NCI-H526 treated with DMSO at 0.1 percent for 48 hours (cell line): ENCODE measurements around the gene DCHS2.

Experiments
- DNase-seq: peaks from one replicate; lab custom pipeline; 2025; lab: John Stamatoyannopoulos, UW

The DCHS2 gene, protein sequence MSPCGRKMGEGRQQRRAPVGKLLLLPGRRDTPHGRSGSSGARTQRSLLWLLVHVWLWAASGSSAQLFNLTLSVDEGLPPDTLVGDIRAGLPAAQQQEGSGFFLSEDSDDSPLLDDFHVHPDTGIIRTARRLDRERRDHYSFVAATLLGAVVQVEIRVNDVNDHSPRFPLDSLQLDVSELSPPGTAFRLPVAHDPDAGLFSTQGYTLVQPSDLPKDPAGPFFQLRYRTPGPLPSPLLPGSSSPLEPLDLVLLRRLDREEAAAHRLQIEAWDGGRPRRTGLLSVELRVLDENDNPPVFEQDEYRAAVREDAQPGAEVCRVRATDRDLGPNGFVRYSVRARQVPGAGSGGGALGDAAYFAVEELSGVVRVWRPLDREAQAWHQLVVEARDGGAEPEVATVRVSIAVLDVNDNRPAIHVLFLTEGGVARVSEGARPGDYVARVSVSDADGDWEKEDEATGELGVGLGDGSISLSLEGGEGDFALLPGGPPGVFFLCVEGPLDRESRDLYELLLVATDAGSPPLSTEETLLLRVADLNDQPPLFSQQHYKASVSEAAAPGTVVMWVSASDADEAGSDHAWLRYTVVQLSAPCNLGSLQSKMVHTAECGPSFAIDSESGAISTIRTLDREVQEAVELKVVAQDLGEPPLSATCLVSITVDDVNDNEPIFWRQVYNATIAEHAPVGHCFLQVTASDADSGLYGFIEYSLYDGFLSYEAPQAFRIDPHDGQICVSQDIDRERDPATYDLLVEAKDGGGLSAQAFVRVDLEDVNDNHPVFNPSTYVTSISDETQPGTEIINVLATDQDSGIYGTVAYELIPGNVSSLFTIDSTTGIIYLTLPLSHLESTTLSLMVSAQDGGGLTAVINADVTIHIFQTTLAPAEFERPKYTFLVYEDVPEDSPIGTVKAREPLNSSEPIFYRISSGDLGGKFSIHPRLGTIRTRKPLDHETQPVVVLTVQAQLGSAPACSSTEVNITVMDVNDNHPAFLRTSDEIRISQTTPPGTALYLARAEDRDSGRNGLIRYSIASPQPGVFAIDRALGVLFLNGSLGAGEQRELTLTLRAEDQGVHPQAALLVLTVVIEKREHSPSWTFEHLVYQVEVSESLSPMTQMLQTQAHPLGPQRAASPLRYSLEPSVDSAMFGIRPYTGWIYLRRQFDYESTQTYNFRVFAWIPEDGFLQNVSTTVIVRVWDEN (N-terminal part only)

DNA sequence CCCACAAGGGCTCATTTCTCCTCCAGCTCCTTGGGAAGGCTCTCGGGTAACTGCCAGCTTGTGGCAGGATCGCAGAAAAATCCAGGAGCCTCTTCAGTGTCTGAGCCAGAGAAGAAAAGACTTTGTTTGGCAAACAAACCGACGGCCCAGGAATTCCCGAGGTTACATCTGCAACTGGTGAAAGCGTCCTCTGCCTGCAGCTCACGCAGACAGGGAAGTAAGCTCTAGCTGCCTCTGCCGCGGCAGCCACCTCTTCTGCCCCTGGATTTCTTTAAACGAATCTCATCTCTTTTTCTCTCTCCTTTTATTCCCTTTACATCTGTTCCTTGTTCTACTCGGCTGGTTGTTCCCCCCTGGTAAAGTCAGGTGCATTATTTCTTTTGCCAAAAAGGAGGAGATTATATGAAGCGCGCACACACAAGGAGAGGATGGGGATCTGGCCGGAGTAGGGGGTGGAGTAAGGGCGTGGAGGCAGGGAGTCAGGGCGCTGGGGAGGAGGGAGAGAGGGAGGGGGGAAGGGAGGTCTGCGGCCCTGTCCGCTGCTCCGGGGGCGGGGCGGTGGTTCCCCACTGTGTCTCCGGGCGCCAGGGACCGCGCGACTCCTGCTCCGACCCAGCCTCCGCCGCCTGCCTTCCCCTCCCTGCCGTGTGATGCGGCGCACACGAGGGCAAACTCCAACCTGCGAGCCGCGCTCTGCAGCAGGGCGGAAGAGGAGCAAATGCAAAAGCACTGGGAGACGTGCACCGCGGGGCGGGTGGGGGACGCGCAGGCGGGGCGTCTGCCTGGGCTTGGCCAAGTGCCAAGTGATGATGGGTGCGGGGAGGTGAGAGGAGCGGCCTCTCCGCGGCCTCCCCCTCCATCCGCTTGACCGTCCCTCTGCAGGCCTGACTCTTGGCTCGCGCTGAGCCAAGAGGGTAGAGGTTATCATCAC, at the start of gene DCHS2:
TSS of gene DCHS2 (minus strand) at position 459 of the 931 bp plus-strand sequence. CDS start at position 15, 444 bp downstream.
- peak; percentile 77 for DNase-seq

DNA sequence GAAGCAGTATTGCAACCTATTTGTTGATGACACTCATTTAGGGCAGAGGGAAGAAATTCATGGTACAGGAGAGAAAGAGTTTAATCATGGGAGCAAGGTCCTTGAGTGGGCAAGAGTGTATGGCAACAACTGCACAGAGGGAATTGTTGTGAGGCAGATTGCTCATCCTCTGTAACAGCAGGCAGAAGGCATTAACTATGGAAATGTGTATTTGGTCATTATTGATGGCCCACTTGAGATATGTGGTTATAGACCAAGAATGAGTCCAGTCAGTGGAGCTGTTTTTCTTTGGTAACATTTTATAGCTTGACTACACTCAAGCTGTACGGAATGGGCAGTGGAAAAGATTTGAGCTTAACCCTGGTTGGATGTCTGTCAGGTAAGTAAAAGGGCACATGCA, 42.7 kb upstream of the DCHS2 start:
- no peak for DNase-seq

DNA sequence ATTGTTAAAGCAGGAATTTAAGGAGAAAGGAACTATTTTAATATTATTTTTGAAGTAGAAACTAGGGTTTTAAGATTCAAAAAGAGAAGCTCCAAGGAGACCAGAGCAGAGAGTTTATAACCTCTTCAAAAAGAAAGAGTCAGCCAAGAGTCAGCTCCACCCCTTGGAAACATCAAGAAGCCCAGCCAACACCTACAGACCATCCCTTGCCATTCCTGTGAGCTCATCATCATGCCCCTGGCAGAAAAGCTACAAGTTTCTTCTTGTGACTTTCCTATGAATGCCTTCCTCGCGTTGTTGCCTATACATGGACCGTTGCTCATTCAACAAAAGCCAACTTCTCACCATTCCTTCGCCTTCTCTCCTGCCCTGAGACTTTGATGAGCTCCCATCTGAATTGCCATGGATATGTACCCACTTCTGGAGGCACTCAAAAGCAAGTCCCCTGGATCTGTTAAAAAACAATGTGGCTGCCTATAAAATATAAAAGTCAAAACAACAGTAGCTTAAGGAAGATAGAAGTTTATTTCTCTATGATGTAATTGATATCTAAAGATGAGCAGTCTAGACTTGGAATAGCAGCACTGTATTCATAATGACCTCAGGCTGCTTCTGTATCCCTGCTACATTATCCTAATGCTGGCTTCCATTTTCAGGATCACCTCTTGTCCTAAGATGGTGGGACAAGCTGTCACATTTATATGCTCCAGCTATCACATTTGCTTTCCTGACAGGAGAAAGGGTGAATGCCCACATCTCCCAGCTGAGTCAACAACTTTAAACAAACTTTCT, 38.3 kb upstream of the DCHS2 start:
- no peak for DNase-seq

DNA sequence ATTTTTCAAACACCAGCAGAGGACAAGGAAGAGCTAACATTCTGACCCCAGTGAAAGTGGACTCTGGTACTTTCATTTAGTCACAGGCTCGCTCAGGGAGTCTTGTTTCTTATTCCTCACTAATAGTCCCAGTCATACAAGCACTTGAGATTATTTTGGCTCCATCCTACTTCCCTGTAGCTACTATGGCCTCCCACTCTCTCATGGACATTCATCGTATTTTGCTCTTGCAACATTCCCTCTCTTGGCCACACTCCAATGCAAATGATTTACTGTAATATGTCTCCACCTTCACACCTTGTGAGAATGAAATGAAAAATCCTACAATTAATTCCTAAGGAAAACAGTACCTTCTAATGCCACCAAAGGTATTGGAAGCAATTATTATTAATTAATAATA, 37.3 kb upstream of the DCHS2 start:
- peak; percentile 46 for DNase-seq

DNA sequence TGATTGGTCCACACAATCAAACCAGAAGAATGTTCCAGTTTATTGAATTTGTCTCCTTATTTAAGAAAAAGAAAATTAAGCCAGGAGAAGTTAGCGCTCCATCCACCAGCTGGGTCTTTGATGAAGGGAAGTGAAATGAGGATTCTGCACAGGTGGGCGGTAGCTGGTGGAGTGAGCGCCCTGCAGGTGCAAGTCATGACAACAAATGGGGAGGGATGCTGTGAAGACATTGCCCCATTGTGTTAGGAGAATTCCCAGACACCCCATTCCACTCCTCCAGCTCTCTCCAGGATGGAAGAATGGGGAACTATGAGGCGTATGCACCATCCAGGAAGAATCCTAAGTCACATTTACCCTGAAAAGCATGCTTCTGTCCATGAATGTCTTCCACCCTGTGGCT, 35.7 kb upstream of the DCHS2 start:
- DNase-seq: no peak

DNA sequence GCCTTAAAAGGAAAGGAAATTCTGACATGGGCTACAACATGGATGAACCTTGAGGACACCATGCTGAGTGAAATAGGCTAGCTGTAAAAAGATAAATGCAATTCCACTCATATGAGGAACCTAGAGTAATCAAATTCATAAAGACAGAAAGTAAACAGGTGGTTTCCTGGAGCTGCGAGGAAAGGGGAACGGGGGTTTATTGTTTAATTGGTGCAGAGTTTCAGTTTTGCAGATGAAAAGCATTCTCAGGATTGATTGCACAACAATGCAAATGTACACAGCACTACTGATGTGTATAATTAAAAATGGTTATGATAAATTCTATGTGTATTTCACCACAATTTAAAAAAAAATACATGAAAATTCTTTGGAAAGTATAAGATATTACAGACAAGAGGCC, 34.6 kb upstream of the DCHS2 start:
- DNase-seq: no peak

DNA sequence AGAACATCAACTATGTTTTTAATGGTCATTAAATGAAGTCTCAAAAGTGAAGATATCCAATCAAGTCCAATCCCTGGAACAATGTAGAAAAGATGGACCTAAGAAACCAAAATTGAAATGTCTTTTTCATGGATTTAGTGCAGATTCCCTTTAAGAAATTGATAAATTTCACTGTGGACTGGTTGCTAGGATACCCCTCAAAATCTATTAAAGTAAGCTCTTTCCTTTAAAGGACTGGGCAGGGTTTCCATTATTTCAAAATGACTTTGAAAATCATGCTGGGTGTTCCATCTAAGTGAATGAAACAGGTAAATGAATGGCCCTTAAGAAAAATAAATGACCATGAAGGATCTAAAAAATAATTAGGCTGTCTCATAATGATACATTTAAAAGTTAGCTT, 30.0 kb upstream of the DCHS2 start:
- DNase-seq: no peak

DNA sequence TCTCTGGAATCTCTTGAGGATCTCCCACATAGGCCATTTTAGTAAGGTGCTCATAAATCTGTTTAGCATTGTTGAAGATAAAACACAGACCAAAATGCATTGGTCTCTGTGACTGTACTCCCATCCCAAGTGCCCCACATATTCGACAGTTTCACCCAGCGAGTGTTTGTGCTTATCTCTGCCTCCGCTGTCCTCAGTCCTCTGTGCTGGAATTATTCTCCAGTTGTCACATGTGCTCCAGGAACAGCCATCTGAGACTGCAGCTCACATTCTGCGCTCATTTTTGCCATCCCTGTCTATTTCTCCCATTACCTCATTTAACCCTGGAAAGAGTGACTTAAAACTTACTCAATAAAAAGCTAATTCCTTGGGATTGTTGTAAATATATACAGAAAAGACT, 27.6 kb upstream of the DCHS2 start:
- DNase-seq: no peak

DNA sequence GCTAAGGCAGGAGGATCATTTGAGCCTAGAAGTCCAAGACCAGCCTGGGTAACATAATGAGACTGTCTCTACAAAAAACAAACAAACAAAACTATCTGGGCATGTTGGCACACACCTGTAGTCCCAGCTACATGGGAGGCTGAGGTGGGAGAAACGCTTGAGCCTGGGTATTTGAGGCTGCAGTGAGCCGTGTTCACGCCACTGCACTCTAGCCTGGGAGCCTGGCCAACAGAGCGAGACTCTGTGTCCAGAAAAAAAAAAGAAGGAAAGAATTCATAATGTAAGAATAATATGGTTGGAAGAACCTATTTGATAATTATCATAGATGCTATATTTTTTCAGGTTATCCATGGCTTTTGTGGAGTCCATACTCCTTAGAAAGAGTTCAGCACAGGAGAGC, 26.0 kb upstream of the DCHS2 start:
- no peak for DNase-seq

DNA sequence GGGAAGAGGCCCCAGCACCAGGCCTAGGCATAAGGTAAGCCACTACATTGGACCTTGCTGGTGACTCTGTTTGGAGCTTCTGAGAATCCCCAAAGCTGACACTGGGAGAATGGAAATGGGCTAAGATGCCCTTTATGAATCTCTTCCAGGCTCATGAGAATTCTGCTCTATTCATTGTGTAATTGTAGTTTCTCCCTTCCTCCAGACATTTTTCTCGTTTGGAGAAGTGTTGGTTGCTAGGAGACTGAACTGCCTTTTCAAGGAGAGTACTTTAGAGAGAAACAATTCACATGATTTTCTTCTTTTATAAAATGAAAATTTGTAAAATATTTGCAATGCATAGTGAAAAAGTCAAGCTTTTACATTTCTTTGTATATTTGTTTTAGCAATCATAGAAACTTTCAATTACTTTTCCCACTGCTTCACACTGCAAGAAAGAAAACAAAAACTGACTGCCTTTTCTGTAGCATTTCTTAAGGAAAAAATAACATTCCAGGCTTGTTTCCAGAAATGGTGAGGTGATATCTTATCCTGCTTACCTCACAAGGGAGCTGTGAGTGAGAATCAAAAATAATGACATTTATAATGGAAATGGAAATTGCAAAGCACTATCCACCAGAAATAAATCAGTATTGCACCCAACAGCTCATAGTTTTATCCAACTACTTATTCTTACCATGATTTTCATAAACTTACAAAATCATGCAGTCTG, 24.9 kb upstream of the DCHS2 start:
- no peak for DNase-seq

DNA sequence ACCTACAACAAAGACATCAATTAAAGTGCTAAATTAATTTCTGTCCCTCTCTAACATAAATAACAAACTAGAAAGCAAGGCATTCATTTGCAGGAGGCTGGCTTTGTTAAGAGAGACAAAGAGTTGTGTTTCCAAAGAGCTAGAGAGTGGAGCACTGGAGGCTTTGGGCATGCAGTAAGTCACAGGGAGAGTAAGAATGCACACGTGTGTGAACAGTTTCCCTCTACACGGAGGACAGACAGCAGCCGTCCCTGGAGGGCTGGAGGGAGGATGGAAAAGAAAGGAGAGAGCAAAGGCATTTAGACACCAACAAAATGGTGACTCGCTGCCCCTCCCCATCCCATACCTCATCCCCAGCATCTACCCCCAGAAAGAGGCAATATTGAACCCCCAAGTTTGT, 20.4 kb upstream of the DCHS2 start:
- no peak for DNase-seq

DNA sequence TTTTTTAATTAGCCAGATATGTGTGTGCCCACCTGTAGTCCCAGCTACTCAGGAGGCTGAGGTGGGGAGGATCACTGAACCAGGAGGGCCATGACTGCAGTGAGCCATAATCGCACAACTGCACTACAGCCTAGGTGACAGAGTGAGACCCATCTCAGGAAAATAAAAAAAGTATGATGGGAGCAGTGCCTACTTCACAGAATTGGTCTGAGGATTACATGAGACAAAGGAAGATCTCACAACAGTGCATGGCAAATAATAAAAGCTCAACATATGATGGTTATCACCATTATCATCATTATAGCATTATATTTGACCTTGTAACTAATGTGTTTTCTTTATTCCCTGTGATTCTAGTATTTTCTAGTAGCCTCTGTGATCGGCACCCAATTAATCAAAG, 19.9 kb upstream of the DCHS2 start:
- DNase-seq: no peak

DNA sequence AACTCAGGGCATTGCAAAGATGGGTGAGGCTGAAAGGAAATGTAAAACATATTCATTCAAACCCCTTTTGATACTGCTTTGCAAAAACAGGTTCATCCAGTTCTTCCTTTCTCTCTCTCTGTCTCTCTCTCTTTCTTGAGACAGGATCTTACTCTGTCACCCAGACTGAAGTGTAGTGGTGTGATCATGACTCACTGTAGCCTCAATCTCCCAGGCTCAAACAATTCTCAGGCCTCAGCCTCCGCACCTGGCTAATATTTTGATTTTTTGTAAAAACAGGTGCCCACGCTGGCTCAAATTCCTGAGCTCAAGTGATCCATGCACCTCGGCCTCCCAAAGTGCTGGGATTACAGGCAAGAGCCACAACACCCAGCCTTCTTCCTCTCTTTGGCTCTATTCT, 15.6 kb upstream of the DCHS2 start:
- DNase-seq: no peak

DNA sequence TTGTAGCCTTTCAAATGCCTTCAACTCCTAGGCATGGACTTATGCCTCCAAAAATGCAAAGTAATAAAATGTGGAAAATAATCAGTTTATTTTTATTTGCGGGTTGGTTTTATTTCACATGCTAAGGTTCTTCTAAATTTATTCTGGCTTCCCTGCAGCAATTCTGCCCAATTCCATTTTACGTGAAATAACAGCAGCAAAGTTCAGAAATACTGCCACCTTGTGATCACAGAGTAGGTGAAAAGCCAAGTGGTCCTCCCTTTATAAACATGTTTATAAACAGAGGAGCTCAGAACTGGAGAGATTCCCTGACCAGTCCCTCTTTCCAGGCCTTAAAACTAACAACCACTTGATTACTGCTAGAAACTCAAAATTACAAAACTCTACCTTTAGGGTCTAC, 14.7 kb upstream of the DCHS2 start:
- DNase-seq: peak; percentile 52

DNA sequence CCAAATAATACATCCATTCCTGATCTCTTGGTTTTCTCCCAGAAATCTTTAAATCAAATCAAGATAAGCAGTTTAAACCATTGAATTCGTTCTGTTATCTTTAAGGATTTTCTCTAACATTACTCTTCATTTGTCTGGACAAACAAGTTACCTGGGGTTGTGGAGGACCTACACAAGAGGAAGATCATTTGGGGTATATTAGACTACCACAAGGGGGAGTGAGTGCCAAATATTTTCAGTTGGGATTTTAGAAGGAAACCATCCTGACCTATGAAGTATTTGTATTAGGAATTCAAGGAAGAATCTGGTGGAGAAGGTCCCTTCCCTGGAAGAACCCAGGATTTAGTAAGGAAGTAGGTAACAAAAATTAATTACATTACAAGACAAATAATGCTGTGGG, 12.0 kb upstream of the DCHS2 start:
- DNase-seq: peak; percentile 30

DNA sequence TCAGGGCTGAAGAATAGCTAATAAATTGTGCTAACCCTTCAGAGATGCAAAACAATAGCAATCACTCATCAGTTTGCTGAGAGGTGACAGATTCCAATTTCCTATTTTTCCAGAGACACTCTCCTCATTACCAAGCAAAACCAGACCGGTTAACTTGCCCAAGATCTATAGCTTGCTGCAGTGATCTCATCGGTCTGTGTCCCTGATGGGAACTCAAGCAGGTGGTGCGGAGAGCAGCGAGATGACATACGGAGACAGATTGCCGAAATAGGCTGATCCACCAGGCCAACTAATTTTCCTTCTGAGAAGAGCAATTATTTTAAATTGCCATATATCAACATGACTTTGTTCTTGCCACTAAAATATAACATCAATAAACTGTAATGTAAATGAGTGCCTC, 10.5 kb upstream of the DCHS2 start:
- no peak for DNase-seq

DNA sequence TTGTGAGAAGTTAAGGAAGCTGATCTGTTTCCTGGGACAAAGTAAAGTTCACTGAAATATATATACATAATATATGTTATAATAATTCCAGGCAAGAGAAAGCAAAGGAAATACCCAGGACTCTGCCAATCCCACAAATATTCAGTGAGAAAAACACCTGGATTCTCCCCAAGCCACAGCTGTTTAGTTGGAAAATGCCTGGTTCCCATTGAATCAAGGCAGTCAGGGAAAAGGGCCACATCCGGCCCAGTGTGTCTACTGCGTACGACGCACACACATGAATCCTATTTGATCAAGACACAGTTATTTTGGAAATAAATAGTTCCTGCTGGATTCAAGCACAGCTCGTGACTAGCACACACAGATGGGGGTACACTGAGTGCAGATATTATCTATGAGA, 6.3 kb upstream of the DCHS2 start:
- DNase-seq: no peak

DNA sequence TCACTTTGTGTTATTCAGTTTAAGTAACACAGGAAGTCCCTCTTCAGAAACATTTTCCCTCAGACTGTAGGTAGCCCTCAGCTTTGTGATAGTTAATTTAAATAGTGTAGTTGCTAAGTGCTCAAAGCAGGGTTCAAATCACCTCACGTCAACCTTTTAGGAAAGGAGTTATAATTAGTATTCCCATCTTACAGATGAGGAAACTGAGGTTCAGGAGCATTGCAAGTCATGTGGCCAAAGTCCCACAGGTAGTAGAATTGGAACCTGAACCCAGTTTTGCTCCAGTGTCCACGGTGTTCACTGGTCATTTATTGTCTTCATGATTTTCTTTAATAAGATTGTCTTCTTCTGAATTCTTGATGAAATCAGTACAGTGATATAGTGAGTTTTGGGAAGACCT, 4.3 kb upstream of the DCHS2 start:
- DNase-seq: no peak

DNA sequence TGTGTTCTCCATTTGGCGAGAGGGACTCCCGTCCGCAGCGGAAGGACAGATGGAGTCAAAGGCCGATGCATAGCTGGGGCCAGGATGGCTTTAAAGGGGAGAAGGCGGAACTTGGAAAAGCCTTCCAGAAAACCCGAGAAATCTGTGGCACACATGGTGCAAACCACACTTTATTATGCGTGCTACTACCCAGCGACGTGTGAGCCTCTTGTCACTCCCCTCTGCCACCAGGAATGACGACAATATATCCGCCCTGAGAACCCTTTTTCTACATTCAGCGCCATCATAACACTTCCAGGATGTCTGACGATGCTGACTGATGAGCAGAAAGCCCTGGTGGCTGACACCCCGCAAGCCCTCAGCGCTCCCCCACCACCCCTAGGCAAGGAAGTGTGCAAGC, 689 bp upstream of the DCHS2 start:
- DNase-seq: no peak
